ENCODE data around the gene PDLIM5. TPM values are rescaled to one million over a fixed set of nuclear protein-coding genes. Genes with fewer than 3 reads are reported as not detected.
"Not testable (repeated sequence)": the region's sequence is repeated elsewhere in the genome, so short reads cannot be mapped to it uniquely, and the experiment has no call there.

The PDLIM5 gene
- total RNA-seq, 1 experiment from 2014 or later = 23.3 TPM

DNA sequence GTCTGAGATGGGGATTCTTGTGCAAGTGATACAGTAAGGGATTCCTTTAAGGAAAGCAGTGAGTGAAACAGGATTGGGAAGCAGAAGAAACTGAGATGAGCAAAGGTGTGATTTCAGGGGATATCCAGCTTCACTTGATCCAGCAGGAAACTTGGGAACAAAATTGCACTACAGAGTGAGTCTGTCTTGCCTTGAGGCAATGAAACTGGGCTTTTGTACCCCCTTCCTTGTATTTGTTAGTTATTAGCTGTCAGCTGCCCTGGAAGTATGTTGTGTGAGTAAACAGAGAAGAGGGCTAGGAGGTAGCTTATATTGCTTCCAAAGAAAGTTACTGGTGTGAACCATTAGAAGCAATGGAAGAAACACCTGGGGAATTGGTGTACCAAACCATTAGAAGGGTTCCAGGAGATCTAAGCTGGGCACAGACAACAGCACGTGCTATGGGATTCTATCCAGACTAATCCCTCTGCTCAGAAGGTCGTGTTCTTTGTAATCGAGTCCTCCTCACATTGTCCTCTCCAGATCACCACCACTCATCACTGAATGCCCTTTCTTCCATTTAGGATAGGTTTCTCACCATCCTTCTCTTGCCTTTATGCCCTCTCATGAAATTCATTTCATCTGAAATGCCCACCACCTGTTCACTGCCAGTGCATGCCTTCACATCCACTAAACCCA is 76.0 kb downstream of the PDLIM5 start:
- DNase-seq (ENCODE audit: low read depth) = no peak

DNA sequence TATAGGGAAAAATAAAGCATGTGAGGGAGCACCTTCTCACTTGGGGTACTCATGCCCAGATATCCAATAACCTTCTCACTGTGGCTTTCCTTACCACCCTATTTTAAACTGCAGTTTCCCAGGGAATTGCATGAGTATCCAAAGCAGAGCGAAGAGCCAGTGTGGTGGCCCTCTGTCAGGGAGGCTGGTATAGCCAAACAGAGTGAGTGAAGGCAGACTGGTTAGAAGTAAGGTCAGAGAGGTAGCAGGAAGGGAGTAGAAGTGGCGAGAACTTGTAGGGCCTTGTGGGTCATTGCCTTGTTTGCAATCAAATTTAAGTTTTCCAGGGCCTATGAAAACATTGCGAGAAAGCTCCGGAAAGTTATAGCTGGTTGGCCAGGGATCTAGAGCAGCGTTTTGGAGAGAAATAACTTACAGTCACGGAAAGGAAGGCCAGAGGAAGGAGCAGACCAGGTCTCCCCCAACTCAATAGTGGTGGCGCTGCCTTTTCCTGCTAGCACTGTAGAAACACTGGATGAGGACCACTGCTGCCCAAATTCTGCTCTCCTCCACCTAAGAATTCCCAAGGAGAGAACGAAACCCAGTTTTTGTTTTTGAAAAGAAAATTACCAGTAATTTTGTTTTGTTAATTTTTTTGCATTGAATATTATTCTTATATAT is 77.2 kb downstream of the PDLIM5 start:
- no peak for DNase-seq (ENCODE audit: low read depth)

DNA sequence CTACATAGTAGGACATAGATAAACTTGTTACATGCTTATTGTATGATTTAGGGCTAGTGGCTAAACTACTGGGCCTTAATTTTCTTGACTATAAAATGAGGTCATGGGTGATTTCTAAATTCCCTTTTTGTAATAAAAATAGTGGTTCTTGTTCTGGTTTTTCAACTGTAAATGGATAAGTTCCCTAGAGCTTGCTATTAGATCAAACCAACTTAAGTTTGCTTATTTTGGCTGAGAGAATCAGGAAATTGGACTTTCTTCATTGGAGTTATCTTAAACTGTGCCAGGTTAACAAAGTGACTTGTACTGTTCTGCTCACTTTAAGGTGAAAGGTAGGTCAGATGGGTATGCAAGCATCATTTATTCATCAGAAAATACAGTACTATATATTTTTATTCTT is 78.3 kb downstream of the PDLIM5 start:
- DNase-seq (ENCODE audit: low read depth) = no peak

DNA sequence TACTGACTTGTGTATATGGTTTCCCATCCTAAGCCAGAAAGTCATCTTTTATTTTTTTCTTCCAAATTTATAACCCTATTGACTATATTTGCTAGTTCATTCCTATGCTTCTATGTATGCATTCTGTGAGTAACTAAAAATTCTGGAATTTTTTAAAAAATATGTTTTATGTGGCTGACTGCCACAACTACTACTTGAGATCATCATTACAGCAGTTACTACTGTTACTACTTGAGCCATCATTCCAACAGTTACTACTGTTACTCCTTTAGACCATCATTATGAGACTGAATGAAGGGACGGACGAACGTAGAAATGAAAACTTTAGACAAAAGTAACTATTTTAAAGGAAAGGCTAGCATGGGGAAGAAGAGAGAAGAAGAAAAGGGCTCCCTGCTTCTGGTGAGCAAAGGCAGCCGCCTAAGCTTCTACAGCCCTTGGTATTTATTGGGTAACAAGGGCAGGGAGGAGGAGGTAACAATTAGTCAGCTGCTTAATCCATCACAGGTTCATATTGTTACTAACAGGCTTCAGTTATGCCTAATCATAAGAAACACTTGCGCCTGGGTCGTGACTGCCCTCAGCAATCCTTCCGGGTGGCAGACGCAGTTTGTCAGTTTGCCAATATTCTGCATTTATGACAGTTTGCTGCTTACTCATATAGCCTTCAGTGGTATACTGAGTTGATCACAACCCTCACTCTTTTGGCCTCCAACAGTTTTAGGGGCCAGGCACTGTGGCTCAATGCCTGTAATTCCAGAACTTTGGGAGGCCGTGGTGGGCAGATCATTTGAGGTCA is 80.4 kb downstream of the PDLIM5 start:
- peak; percentile 29 for DNase-seq (ENCODE audit: low read depth)

DNA sequence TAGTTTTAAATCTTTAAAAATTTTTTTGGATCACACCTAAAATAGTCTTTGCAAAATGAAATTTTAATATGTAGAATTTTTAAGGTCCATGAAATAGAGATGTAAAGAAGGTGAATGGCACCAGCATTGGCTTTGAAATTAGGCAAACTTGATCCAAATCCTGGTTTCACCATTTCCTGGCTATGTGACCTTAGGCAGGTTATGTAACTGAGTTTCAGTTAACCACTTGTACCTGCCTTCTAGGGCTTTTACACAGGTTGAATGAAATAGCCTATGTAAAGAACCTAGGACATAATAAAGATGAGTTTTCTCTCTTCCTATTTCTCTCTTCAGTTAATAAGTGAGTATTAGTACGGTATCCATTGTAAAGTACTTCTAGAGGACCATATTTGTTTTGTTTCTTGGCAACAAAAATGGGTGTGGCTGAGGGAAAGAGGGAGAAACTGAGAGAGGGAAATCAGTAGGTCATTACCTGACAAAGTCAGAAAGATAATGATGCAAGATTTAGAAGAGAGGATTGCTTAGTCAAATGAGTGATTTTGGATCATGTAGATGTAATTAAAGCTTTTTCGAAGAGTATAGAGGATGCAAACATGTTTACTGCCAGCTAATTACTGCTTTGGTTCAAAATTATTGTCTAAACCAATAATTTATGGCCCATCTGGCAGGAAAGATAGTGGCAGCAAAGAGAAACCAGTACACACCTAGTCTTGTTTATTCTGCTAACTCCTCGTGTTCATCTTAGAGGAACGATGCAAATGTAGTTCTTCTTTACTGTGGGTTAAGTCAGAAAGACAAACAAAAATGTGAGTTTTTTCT is 81.9 kb downstream of the PDLIM5 start:
- no peak for DNase-seq (ENCODE audit: low read depth)

DNA sequence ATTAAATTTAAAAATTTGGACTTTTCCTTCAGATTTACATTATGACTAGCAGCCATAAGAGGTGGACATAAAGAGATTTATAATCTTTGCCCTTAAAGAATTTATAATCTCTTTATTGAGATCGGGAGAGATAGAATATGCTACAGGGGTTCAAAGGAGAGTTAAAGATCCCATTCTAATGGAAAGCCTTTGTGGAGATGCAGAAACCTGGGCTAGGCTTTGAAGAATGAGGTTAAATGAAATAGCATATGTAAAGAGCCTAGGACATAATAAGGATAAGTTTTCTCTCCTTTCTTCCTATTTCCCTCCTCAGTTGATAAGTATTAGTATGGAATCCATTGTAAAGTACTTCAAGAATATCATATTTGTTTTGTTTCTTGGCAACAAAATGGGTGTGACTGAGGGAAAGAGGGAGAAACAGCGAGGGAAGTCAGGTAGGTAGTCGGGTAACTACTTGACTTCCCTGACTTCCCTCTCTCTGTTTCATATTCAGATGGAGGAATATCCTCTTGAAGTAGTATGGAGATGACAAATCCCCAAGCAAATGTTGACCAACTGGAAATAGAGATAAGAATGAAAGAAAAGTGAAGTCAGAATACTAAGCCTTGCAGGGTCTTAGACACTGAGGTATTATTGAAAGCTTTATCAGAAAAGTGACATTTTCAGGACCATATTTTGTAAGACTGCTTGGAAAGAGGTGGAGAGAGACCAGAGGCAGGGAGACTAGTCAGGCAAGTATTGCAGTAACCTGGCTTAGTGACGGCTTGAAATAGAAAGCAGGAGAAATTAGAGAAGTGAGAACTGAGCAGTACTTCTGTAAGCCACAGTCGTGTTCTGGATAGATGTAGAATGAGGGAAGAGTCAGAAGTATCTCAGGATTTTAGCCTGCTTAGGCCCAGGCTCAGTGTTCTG is 82.9 kb downstream of the PDLIM5 start:
- no peak for DNase-seq (ENCODE audit: low read depth)

DNA sequence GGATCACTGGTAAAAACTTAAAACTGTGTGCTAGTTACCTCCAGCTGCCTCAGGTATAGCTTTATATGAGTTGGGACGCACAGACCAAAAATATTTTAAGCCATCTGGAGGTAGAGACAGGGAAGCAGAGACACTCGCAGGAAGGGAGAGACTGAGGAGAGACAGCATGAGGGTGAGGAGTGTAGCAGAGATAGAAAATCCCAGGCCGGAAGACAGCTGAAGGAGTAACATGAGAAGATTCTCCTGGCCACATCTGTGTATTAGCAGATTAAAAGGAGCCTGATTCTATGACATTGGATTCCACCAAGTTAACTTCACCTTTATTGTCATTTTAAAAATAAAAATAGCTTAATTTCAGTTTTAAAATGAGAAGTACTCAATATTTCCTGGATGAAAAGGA is 84.3 kb downstream of the PDLIM5 start:
- DNase-seq (ENCODE audit: low read depth) = no peak

DNA sequence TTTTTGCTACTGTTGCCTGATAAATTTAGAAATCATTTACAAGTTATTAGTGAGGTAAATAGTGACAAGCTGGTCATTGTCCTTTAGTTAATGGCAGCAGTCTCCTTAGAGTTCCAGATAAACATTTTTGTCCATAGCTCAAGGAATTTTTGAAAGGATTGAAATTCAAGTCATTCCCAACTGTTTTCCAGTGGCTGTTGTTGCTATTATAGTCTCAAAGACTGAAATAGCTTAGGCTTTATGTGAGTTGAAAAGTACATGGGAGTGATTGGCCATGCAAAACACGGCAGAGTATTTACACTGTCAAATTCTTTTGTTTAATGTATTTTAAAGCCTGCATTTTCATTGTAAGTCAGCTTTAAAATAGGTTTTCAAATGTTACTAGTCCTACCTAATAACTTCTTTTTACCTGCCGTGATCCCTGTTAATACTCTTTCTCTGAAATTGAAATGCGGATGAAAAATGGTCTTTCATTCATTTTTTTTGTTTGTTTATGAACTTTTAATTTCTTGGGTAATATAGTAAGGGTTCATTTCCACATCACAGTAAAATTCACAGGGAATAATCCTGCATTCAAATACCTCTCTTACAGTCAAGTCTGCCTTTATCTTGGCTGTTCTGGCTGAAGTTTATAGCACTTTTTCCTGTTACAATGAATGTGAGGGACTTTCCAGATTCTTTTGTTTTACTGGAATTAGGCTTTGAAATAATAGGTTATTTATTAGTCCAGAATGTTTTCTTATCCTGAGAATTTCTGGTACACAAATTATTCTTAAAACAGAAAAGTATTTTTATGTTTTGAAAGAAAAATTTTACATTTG is 85.1 kb downstream of the PDLIM5 start:
- DNase-seq (ENCODE audit: low read depth) = no peak

DNA sequence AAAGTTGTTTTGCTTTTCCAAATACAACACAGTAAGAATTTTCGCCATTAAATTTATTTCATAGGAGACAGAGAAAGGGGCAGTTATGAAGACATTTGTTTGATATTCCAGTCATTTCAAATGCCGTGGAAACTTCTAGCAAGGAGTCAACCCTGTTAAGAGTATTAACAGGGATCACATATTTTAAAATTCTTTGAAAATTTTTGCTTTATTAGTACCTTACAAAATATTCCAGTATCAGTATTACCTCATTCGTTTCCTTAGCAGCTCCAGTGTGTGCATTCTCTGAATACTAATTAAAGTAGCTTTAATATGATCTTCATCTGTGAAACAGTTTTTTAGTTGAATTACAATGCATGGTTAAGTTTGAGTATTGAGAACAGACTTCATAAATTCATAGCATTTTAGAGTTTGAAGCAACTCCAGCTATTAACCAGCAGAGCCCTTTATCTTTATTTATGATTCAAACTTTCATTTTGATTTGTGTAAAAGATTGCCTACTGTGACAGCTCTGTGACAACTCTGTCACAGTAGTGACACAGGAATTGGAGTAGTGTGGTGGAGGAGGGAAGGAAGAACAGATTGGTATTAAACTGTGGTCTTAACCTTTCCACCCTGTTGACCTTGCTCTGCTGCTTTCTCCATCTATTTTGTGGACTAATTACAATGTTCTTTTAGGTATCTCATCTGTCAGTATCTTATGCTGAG is 86.3 kb downstream of the PDLIM5 start:
- DNase-seq (ENCODE audit: low read depth) = no peak

DNA sequence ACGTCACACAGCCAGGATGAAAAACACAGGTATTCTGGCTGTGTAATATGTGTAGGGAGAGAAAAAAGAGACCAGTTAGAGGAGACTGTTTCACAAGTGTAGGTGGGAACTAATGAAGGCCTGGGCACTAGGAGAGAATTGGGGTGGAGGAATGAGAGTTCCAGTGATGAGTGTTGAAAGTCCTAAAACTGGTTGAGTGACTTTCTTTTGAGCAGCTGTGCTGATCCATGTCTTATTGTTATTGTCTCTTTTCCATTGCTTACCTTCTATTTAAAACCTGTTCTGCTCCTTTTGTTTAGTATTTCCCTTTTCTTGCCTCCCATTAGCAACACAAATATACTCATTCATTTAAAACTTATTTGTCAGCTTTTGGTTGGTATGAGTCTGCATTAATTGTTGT is 88.7 kb downstream of the PDLIM5 start:
- DNase-seq (ENCODE audit: low read depth) = no peak

DNA sequence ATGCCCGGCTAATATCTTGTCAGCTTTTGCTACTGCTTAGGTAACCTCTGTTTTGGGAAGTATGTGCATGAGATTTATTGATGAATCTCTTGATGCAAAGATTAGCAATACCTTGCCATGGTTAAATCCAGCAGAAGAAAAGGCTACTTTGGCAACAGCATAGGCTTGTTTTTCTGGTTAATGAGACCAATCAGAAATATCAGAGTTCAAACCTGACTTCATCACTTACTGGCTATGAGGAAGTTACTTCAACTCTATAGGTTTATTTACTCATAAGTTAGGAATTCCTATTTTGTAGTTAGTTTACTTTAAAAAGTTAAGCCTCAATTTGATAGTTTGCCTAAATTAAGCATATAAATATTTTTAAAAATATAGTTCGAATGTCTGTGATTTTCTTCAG is 93.1 kb downstream of the PDLIM5 start:
- no peak for DNase-seq (ENCODE audit: low read depth)

DNA sequence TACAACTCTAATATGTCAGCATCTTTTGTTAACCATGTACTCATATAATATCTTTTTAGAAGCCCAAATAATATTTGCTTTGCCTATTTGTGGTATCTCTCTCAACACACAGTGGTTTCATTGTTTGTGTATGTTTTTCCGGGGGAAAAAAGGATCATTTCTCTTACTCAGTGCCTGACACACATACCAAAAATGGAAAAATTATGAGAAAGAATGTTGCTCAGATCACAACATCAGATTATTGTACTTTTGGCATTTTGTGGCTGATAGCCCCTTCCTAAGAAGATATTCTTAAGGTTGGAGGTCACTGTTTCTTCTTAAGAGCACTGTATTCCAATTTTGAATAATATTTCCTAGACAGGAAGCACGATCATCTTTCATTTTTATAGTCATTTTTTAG is 93.6 kb downstream of the PDLIM5 start:
- peak; percentile 10 for DNase-seq (ENCODE audit: low read depth)

DNA sequence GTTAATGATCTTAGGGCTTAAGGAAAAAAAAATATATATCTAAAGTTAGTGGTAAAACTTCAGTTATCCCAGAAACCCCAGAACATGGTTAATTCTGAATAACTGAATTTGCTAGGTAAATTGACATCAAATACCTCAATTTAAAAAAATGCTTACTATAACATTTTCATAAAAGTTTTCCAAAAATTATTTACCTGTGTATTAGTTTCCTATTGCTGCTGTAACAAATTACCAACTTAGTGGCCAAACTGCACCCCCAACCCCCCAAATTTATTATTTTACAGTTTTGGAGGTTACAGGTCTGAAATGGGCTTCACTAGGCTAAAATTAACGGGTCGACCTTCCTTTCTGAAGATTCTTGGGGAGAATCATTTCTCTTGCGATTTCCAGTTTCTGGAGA is 95.2 kb downstream of the PDLIM5 start:
- DNase-seq (ENCODE audit: low read depth) = no peak

DNA sequence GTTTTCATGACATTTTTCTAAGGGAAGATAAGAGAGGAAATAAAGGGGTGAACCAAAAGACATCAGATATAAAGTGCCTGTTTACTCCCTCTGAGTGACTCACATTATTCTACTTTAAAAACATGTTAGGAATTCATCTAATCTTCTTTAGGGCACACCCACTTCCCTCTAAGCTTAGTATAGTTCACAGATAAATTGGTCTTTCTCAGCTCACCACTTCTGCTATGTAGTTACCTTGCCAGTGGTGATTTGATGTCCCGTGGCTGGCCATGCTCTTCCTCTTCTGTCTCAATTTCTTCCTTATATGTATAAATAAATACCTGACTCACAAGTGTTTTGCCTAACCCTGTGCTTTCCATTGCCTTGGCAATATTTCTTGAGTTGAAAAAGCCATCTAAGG is 96.8 kb downstream of the PDLIM5 start:
- DNase-seq (ENCODE audit: low read depth) = peak; percentile 37

DNA sequence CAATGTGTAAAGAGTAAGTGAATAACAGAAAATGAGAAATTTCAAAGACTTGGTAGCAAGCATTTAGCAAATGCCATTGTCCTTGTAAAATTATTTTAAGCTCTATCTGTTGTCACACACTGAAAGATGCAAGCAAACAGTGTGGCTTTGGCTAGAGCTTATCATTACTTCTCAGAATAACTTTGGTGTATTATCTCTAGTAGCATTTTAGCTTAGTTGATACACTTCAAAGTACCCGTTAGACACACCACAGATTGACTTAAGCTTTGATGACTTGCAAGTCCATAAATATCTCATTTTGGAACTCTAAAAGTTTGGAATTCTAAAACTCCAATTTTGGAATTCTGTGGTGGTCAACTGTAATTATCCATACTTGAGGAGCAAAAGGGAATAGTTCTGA is 98.6 kb downstream of the PDLIM5 start:
- no peak for DNase-seq (ENCODE audit: low read depth)

DNA sequence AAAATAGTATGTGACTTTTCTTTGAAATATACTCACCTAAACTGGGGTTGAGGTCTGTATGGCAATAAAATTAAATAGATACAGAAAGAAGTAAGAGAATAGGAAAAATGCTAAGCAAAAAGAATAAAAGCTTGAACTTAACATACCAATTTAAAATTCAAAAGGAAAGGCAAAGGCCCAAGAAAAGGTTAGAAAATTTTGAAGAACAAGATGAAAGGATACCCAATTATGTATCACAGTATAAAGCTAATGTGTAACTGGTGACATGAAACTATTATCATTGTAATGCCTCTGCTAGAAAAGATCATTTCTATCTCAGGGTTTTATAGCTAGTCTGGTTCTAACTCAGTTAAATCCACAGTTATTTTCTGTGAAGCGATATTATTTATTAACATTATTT is 99.1 kb downstream of the PDLIM5 start:
- DNase-seq (ENCODE audit: low read depth) = no peak

DNA sequence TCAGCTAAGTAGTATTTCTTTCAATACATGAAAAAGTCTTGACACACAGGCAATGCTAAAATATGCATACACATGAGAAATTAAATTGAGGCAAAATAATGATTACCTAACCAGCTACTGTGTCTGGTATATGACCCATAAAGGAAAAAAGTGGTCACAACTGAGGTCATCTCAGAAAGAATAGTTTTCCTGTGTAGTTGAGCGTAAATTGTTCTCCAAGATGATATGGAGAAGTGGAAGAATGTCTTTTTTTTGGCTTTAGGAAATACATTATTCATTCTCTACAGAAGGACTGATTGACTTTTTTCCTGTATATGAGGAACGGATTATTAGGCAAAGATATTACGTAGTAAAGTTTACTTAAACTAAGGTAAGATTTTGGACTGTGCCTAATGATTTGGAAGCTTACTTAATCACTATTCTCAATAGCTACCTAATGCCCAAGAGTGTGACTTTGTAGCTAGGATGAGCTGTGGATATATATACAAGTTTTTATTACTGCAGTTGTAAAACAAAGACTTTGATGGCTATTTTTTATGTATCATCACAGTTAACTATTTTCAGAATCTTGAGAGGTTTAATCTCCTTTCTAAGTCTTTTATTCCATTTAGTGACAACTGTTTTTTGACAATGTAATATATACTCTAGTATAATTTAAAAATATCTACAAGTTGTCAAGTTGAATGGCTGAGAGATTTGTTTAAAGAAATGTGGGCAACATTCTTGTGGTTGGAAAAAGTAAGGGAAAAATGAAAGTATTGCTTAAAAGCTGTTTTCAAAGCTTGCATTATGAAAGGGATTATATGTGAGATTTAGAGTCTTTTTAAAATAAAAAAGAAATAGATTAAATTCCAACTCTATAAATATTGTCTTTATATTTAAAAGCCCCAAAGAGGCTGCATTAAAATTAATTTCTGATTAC is 100.2 kb downstream of the PDLIM5 start:
- DNase-seq (ENCODE audit: low read depth) = no peak

DNA sequence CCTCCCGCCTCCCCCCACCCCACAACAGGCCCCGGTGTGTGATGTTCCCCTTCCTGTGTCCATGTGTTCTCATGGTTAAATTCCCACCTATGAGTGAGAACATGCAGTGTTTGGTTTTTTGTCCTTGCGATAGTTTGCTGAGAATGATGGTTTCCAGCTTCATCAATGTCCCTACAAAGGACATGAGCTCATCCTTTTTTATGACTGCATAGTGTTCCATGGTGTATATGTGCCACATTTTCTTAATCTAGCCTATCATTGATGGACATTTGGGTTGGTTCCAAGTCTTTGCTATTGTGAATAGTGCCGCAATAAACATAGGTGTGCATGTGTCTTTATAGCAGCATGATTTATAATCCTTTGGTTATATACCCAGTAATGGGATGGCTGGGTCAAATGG is 104.3 kb downstream of the PDLIM5 start:
- not testable (repeated sequence) for DNase-seq (ENCODE audit: low read depth)

Data from Daoy (cell line).